MM.1S (cell line): ENCODE measurements around the gene RTBDN.

Experiments used
- DNase-seq: peaks from one replicate; pipeline ENCODE4 v3.0.0-alpha.2; 2015
- H2AFZ ChIP-seq: fragments of 300-600 bp; sonication (generic); 2 replicates; pipeline ENCODE4 v1.6.0; 2016; ENCODE audit warnings: antibody characterized with exemption, low read length
- H3F3A ChIP-seq: fragments of 300-600 bp; sonication (generic); 2 replicates; pipeline ENCODE4 v1.6.1; 2016; ENCODE audit warnings: mild to moderate bottlenecking, antibody characterized with exemption, low read length, moderate library complexity, mixed read lengths; ENCODE audit not compliant: insufficient read depth
- H3K27ac ChIP-seq: fragments of 300-600 bp; sonication (generic); 2 replicates; pipeline ENCODE4 v1.5.1; 2016; ENCODE audit warnings: mild to moderate bottlenecking, low read length
- H3K27me3 ChIP-seq: fragments of 300-600 bp; sonication (generic); replicated peaks from 2 replicates; pipeline ENCODE4 v1.6.0; 2016; ENCODE audit warnings: low read length; ENCODE audit not compliant: insufficient read depth
- H3K36me3 ChIP-seq: fragments of 300-600 bp; sonication (generic); replicated peaks from 2 replicates; pipeline ENCODE4 v1.6.1; 2016; ENCODE audit warnings: mild to moderate bottlenecking, low read length, mixed read lengths; ENCODE audit not compliant: insufficient read depth
- H3K4me1 ChIP-seq: fragments of 300-600 bp; sonication (generic); 2 replicates; pipeline ENCODE4 v1.6.1; 2016; ENCODE audit warnings: low read length, mixed read lengths
- H3K4me2 ChIP-seq: fragments of 300-600 bp; sonication (generic); 2 replicates; pipeline ENCODE4 v1.6.0; 2016; ENCODE audit warnings: low read depth, low read length
- H3K4me3 ChIP-seq: fragments of 300-600 bp; sonication (generic); 2 replicates; pipeline ENCODE4 v1.5.1; 2016; ENCODE audit warnings: low read length, mixed read lengths
- H3K79me2 ChIP-seq: fragments of 300-600 bp; sonication (generic); 2 replicates; pipeline ENCODE4 v1.6.1; 2016; ENCODE audit warnings: mixed run types, low read length, mixed read lengths
- H3K9ac ChIP-seq: fragments of 300-600 bp; sonication (generic); 2 replicates; pipeline ENCODE4 v1.6.1; 2016; ENCODE audit warnings: low read length, mixed read lengths
- H3K9me2 ChIP-seq: fragments of 300-600 bp; sonication (generic); replicated peaks from 2 replicates; pipeline ENCODE4 v1.6.1; 2016; ENCODE audit warnings: mild to moderate bottlenecking, low read length, mixed read lengths; ENCODE audit not compliant: insufficient read depth
- H3K9me3 ChIP-seq: fragments of 300-600 bp; sonication (generic); replicated peaks from 2 replicates; pipeline ENCODE4 v1.6.1; 2016; ENCODE audit warnings: mild to moderate bottlenecking, low read length, mixed read lengths; ENCODE audit not compliant: insufficient read depth
- H4K20me1 ChIP-seq: fragments of 300-600 bp; sonication (generic); 2 replicates; pipeline ENCODE4 v1.6.1; 2016; ENCODE audit warnings: mild to moderate bottlenecking, low read length, moderate library complexity, mixed read lengths; ENCODE audit not compliant: insufficient read depth
- EZH2 ChIP-seq: fragments of 300-600 bp; sonication (generic); optimal IDR thresholded peaks from 2 replicates; pipeline ENCODE3; 2017; ENCODE audit warnings: low read depth, mild to moderate bottlenecking, antibody characterized with exemption, low read length, mixed read lengths
- EZH2phosphoT487 ChIP-seq: fragments of 300-600 bp; sonication (generic); IDR thresholded peaks from 2 replicates; pipeline ENCODE4 v1.6.1; 2018; ENCODE audit warnings: antibody characterized with exemption, low read length
- TF ChIP-seq, protein P1 (sequence below): fragments of 300-600 bp; sonication (generic); IDR thresholded peaks from 2 replicates; pipeline ENCODE4 v1.5.1; 2016; ENCODE audit warnings: antibody characterized with exemption, low read length, mixed read lengths

RTBDN gene

DNA sequence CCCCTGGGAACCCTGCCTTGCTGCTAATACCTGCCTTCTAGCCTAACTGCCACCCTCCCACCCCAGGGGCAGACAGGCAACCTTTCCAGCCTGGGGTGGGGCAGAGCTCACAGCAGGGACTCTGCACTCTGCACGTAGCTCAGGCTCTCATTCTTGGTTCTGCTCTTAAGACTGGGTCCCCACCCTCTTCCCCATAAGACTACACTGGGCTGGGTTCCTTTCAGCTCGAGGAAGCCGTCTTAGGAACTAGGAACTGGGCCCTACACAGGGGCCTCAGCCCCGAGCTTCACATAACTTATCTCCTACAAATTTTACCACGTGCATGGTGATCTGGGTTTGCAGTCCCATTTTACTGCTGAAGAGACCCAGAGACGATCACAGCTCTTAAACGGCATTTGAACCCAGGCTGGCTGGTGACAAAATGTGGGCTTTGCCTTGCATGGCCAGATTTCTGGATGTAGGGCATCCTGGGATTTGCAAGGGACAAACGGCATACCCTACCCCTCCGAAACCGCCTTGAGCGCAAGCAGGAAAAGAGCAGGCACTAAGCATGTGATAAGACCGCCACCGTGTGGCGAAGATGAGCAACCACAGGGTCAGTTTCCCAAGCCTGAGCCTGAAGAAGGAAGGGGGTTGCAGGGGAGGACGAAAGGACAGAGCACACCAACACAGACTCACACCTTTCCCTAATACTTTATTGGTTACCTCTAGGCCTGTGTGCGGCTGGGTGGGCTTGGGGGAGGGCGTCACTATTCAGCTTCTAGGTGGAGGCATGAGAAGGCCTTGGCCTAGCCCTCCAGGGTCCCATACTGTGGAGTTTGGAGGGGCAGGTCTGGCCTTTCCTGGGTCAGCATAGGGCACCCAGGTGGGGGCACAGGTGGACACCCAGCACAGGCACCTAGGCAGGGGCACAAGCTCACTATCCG is 38.0 kb downstream of the RTBDN start:
- Histone ChIP-seq H3K4me1 (peaks cover 15% of the 10 kb centered on the region; the same call in 1 of the 2 replicates), H3K9me3 (no peaks in the 10 kb centered on the region), H3K9ac (no peak overlapping the region), H3F3A (peaks cover 27% of the 10 kb centered on the region), H3K27me3 (no peaks in the 10 kb centered on the region), H3K4me3 (no peak overlapping the region), H3K36me3 (no peaks in the 10 kb centered on the region; the same call in 1 of the 2 replicates), H2AFZ (no peak overlapping the region), H3K9me2 (no peaks in the 10 kb centered on the region), H3K4me2 (peak overlapping the region; percentile 40; the same call in 1 of the 2 replicates), H3K79me2 (peaks cover 27% of the 10 kb centered on the region), H3K27ac (no peak overlapping the region), H4K20me1 (no peaks in the 10 kb centered on the region)
- no peak for TF ChIP-seq EZH2
- TF ChIP-seq, protein P1, sequence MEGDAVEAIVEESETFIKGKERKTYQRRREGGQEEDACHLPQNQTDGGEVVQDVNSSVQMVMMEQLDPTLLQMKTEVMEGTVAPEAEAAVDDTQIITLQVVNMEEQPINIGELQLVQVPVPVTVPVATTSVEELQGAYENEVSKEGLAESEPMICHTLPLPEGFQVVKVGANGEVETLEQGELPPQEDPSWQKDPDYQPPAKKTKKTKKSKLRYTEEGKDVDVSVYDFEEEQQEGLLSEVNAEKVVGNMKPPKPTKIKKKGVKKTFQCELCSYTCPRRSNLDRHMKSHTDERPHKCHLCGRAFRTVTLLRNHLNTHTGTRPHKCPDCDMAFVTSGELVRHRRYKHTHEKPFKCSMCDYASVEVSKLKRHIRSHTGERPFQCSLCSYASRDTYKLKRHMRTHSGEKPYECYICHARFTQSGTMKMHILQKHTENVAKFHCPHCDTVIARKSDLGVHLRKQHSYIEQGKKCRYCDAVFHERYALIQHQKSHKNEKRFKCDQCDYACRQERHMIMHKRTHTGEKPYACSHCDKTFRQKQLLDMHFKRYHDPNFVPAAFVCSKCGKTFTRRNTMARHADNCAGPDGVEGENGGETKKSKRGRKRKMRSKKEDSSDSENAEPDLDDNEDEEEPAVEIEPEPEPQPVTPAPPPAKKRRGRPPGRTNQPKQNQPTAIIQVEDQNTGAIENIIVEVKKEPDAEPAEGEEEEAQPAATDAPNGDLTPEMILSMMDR: peak; percentile 95
- DNase-seq: peak; percentile 67

DNA sequence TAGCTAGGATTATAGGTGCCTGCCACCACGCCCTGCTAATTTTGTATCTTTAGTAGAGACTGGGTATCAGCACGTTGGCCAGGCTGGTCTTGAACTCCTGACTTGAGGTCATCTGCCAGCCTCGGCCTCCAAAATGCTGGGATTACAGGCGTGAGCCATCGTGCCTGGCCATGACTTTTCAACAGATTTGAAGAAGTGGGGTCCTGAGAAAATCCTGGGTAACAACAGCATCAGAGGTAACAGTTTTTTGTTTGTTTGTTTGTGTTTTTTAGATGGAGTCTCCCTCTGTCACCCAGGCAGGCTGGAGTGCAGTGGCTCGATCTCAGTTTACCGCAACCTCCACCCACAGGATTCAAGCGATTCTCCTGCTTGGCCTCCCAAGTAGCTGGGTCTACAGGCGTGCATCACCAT is 39.4 kb downstream of the RTBDN start:
- H3K36me3 ChIP-seq: no peaks in the 10 kb centered on the region; the same call in 1 of the 2 replicates
- peaks cover 36% of the 10 kb centered on the region for H3F3A ChIP-seq
- H3K4me1 ChIP-seq: peaks cover 17% of the 10 kb centered on the region
- no peak overlapping the region for H3K9ac ChIP-seq
- no peaks in the 10 kb centered on the region for H3K9me2 ChIP-seq
- no peak overlapping the region for H3K27ac ChIP-seq
- H4K20me1 ChIP-seq: no peaks in the 10 kb centered on the region
- H3K9me3 ChIP-seq: no peaks in the 10 kb centered on the region
- H3K27me3 ChIP-seq: no peaks in the 10 kb centered on the region
- TF ChIP-seq EZH2phosphoT487 (no peak), EZH2 (no peak)
- TF ChIP-seq, protein P1: no peak
- H3K4me2 ChIP-seq: no peak overlapping the region
- no peak overlapping the region for H3K4me3 ChIP-seq
- no peak overlapping the region for H2AFZ ChIP-seq
- no peak for DNase-seq
- peaks cover 15% of the 10 kb centered on the region for H3K79me2 ChIP-seq

DNA sequence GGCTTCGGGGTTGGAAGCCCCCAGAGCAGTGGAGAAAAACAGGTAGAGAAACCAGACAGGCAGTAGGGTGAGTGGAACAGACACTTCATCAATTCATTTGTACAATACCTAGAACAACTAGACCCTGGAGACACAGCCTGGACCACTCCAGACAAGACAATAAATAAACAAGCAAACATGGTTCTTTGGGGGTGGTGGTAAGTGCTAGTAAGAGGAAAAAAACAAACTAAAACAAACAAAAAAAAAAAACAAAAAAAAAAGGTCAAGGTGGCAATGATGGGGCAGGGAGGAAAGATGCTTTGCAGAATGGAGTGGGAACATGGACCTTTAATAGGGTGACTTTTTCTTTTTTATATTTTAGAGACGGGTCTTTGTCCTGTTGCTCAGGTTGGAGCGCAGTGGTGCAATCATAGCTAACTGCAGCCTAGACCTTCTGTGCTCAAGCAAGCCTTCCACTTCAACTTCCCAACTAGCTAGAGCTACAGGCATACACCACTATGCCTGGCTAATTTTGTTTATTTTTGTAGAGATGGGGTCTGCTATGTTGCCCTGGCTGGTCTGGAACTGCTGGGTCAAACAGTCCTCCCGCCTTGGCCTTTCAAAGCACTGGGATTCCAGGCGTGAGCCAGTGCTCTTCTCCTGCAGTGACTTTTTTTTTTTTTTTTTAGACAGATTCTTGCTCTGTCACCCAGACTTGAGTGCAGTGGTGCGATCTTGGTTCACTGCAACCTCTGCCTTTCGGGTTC is 40.0 kb downstream of the RTBDN start:
- no peaks in the 10 kb centered on the region for H3K36me3 ChIP-seq
- peak overlapping the region; percentile 93 for H3K4me3 ChIP-seq
- no peak for DNase-seq
- peak overlapping the region; percentile 97 for H3K27ac ChIP-seq
- peak overlapping the region; percentile 94 for H3K9ac ChIP-seq
- no peaks in the 10 kb centered on the region for H4K20me1 ChIP-seq
- peak overlapping the region; percentile 99 for H3K4me2 ChIP-seq
- H3K9me3 ChIP-seq: no peaks in the 10 kb centered on the region
- peak overlapping the region; percentile 43; the same call in 1 of the 2 replicates for H2AFZ ChIP-seq
- H3K79me2 ChIP-seq: peaks cover 15% of the 10 kb centered on the region
- H3K4me1 ChIP-seq: peaks cover 17% of the 10 kb centered on the region
- peaks cover 36% of the 10 kb centered on the region for H3F3A ChIP-seq
- no peaks in the 10 kb centered on the region for H3K27me3 ChIP-seq
- TF ChIP-seq, protein P1: no peak
- TF ChIP-seq EZH2phosphoT487 (no peak), EZH2 (no peak)
- H3K9me2 ChIP-seq: no peaks in the 10 kb centered on the region
